H1 (cell line): ENCODE measurements around the gene RAPGEF1. TPM values are rescaled to one million over a fixed set of nuclear protein-coding genes. Genes with fewer than 3 reads are reported as not detected.
A peak's percentile ranks its signal among the peaks of the same experiment; 100 is the strongest.

Source experiments
- CTCF ChIA-PET: fragments of 300-600 bp; sonication (Branson Sonifier 250); formaldehyde crosslinking; loops from one replicate; lab custom pipeline; 2021; ENCODE audit not compliant: partially characterized antibody; lab: Charles Lee
- POLR2A ChIA-PET: fragments of 300-600 bp; sonication (Branson Sonifier 250); formaldehyde crosslinking; loops from one replicate; lab custom pipeline; 2021; ENCODE audit warnings: inconsistent platforms; ENCODE audit not compliant: partially characterized antibody; lab: Charles Lee
- DNase-seq, 2 experiments: peaks; one replicate each; pipeline versions ENCODE4 v3.0.0 to v3.0.0-alpha.2; 2010 to 2022; ENCODE audit warnings: low spot score in 2 of 2, low read depth in 1 of 2, mixed read lengths in 1 of 2
- FAIRE-seq: peaks from 2 replicates; lab custom pipeline; 2011; peaks lifted over from hg19 to GRCh38; lab: Jason Lieb, UNC
- H2AFZ ChIP-seq: 2 replicates; pipeline ENCODE4 v1.8.1; 2012; ENCODE audit warnings: low read length, inconsistent platforms
- H2AK5ac ChIP-seq: 2 replicates; pipeline ENCODE4 v1.6.1; 2013; ENCODE audit warnings: low read depth, low read length
- H2BK120ac ChIP-seq: replicated peaks from 2 replicates; pipeline ENCODE3; 2013; ENCODE audit warnings: low read depth, low read length, inconsistent platforms
- H2BK12ac ChIP-seq: 2 replicates; pipeline ENCODE4 v1.6.1; 2013; ENCODE audit warnings: low read depth, low read length
- H2BK15ac ChIP-seq: 2 replicates; pipeline ENCODE4 v1.6.1; 2013; ENCODE audit warnings: low read length
- H2BK20ac ChIP-seq: 2 replicates; pipeline ENCODE4 v1.6.1; 2013; ENCODE audit warnings: low read length
- H2BK5ac ChIP-seq: 2 replicates; pipeline ENCODE4 v1.6.1; 2013; ENCODE audit warnings: low read depth, low read length
- H3K14ac ChIP-seq: 2 replicates; pipeline ENCODE4 v1.6.1; 2013; ENCODE audit warnings: inconsistent platforms; ENCODE audit not compliant: insufficient read length
- H3K18ac ChIP-seq: 2 replicates; pipeline ENCODE4 v1.6.1; 2013; ENCODE audit warnings: low read length; ENCODE audit errors: extremely low read depth
- H3K23ac ChIP-seq: 2 replicates; pipeline ENCODE4 v1.6.1; 2013; ENCODE audit warnings: inconsistent platforms; ENCODE audit not compliant: insufficient read length
- H3K23me2 ChIP-seq: 2 replicates; pipeline ENCODE4 v1.6.1; 2013; ENCODE audit warnings: low read depth, low read length
- H3K27ac ChIP-seq: 2 replicates; pipeline ENCODE4 v1.6.1; 2011; ENCODE audit warnings: low read depth, low read length, inconsistent platforms
- H3K27me3 ChIP-seq, 4 experiments: replicated peaks in 1 of 4; 1 replicate in 1 of 4; 2 replicates in 3 of 4; pipeline versions ENCODE4 v1.6.1 to v1.8.1; 2011 to 2013; ENCODE audit warnings: low read length in 3 of 4, mild to moderate bottlenecking in 3 of 4, inconsistent platforms in 2 of 4, mixed read lengths in 2 of 4, moderate library complexity in 1 of 4; ENCODE audit not compliant: control insufficient read depth in 3 of 4, insufficient read depth in 3 of 4; ENCODE audit errors: extremely low read depth in 1 of 4
- H3K36me3 ChIP-seq, 4 experiments: 2 replicates each; pipeline versions ENCODE4 v1.6.1 to v1.8.1; 2011 to 2013; ENCODE audit warnings: mild to moderate bottlenecking in 4 of 4, low read length in 3 of 4, moderate library complexity in 2 of 4, control low read depth in 1 of 4, inconsistent platforms in 1 of 4; ENCODE audit not compliant: insufficient read depth in 4 of 4, control insufficient read depth in 2 of 4
- H3K4ac ChIP-seq: replicated peaks from 2 replicates; pipeline ENCODE3; 2013; ENCODE audit warnings: low read length, low read depth, mixed read lengths, inconsistent platforms; ENCODE audit not compliant: insufficient read length
- H3K4me1 ChIP-seq, 4 experiments: replicated peaks in 1 of 4; 1 replicate in 1 of 4; 2 replicates in 3 of 4; pipeline versions ENCODE4 v1.6.1 to v1.8.1; 2011 to 2013; ENCODE audit warnings: low read length in 3 of 4, inconsistent platforms in 2 of 4, mixed read lengths in 1 of 4; ENCODE audit not compliant: insufficient read depth in 4 of 4, control insufficient read depth in 3 of 4
- H3K4me2 ChIP-seq, 2 experiments: 2 replicates each; pipeline versions ENCODE4 v1.6.1 to v1.8.1; 2011 to 2013; ENCODE audit warnings: low read depth in 2 of 2, low read length in 2 of 2, control low read depth in 1 of 2, inconsistent platforms in 1 of 2, mild to moderate bottlenecking in 1 of 2; ENCODE audit not compliant: insufficient read depth in 1 of 2
- H3K4me3 ChIP-seq, 4 experiments: fragments of 200-600, 300-600 bp in 1 of 4; sonication (generic), shearing (Covaris generic), sonication (Bioruptor Twin) in 1 of 4; 2 replicates each; pipeline versions ENCODE4 v1.5.1 to v1.8.1; 2011 to 2016; ENCODE audit warnings: low read length in 4 of 4, low read depth in 3 of 4, control low read depth in 2 of 4, inconsistent platforms in 2 of 4, mild to moderate bottlenecking in 2 of 4, mixed read lengths in 1 of 4, moderate library complexity in 1 of 4; ENCODE audit not compliant: insufficient read depth in 2 of 4; ENCODE audit errors: extremely low read depth in 1 of 4
- H3K56ac ChIP-seq: replicated peaks from 2 replicates; pipeline ENCODE3; 2013; ENCODE audit warnings: low read depth, mild to moderate bottlenecking, mixed read lengths, low read length, inconsistent platforms; ENCODE audit not compliant: insufficient read length
- H3K79me1 ChIP-seq: 2 replicates; pipeline ENCODE4 v1.6.1; 2013; ENCODE audit warnings: low read depth, low read length, control low read depth
- H3K79me2 ChIP-seq, 2 experiments: 2 replicates each; pipeline versions ENCODE4 v1.6.1 to v1.8.1; 2012 to 2013; ENCODE audit warnings: low read length in 2 of 2, mild to moderate bottlenecking in 2 of 2, inconsistent platforms in 1 of 2; ENCODE audit not compliant: insufficient read depth in 2 of 2, control insufficient read depth in 1 of 2
- H3K9ac ChIP-seq, 4 experiments: replicated peaks in 1 of 4; 1 replicate in 1 of 4; 2 replicates in 3 of 4; pipeline versions ENCODE4 v1.6.1 to v1.8.1; 2011 to 2013; ENCODE audit warnings: low read depth in 3 of 4, low read length in 3 of 4, control low read depth in 2 of 4, mild to moderate bottlenecking in 2 of 4, moderate library complexity in 2 of 4, inconsistent platforms in 1 of 4; ENCODE audit errors: extremely low read depth in 1 of 4
- H3K9me3 ChIP-seq, 2 experiments: 2 replicates each; pipeline versions ENCODE4 v1.6.1 to v1.8.1; 2012 to 2013; ENCODE audit warnings: mild to moderate bottlenecking in 2 of 2, moderate library complexity in 2 of 2, control low read depth in 1 of 2, inconsistent platforms in 1 of 2, low read depth in 1 of 2, low read length in 1 of 2, mixed read lengths in 1 of 2; ENCODE audit not compliant: insufficient read depth in 2 of 2
- H4K20me1 ChIP-seq, 2 experiments: replicated peaks in 1 of 2; 2 replicates each; pipeline versions ENCODE3 to v1.8.1; 2011 to 2013; ENCODE audit warnings: inconsistent platforms in 2 of 2, low read length in 2 of 2, mild to moderate bottlenecking in 1 of 2; ENCODE audit not compliant: insufficient read depth in 2 of 2, control insufficient read depth in 1 of 2
- H4K5ac ChIP-seq: 2 replicates; pipeline ENCODE4 v1.6.1; 2013; ENCODE audit warnings: low read length, low read depth, mixed read lengths, inconsistent platforms; ENCODE audit not compliant: insufficient read length
- H4K8ac ChIP-seq: 2 replicates; pipeline ENCODE4 v1.8.0; 2013; ENCODE audit warnings: mild to moderate bottlenecking, moderate library complexity, low read length, inconsistent platforms; ENCODE audit not compliant: insufficient read depth; ENCODE audit errors: extremely low read depth
- H4K91ac ChIP-seq: replicated peaks from 2 replicates; pipeline ENCODE3; 2013; ENCODE audit warnings: low read length, mixed read lengths, inconsistent platforms; ENCODE audit not compliant: insufficient read length
- ATF2 ChIP-seq: IDR thresholded peaks from 2 replicates; pipeline ENCODE4 v1.6.1; 2012; ENCODE audit warnings: low read length, inconsistent platforms
- CBX5 ChIP-seq: fragments of 300-800, 300-1000 bp; sonication (generic); IDR thresholded peaks from 2 replicates; pipeline ENCODE4 v1.7.1; 2016; ENCODE audit warnings: antibody characterized with exemption, low read length, low read depth
- CTBP2 ChIP-seq: IDR thresholded peaks from 2 replicates; pipeline ENCODE4 v1.7.0; 2011; ENCODE audit warnings: borderline replicate concordance, mild to moderate bottlenecking, moderate library complexity, mixed read lengths, low read length; ENCODE audit not compliant: insufficient read depth, insufficient read length
- GTF2F1 ChIP-seq: IDR thresholded peaks from 2 replicates; pipeline ENCODE4 v1.6.1; 2012; ENCODE audit warnings: low read depth, low read length, improper control_type of control experiment, borderline replicate concordance
- RAD21 ChIP-seq, 2 experiments: IDR thresholded peaks in 1 of 2; conservative IDR thresholded peaks in 1 of 2; 2 replicates each; pipeline ENCODE4 v1.6.1; 2011; ENCODE audit warnings: low read depth in 2 of 2, low read length in 2 of 2, improper control_type of control experiment in 1 of 2, inconsistent platforms in 1 of 2, mild to moderate bottlenecking in 1 of 2, moderate library complexity in 1 of 2
- RBBP5 ChIP-seq: IDR thresholded peaks from 2 replicates; pipeline ENCODE4 v1.7.1; 2012; ENCODE audit warnings: low read depth, mild to moderate bottlenecking, inconsistent platforms, low read length, moderate library complexity, borderline replicate concordance
- RFX5 ChIP-seq: IDR thresholded peaks from 2 replicates; pipeline ENCODE4 v1.6.1; 2011; ENCODE audit warnings: low read depth, low read length, improper control_type of control experiment, borderline replicate concordance
- RXRA ChIP-seq: IDR thresholded peaks from 2 replicates; pipeline ENCODE4 v1.6.1; 2011; ENCODE audit warnings: low read depth, mild to moderate bottlenecking, low read length, moderate library complexity; ENCODE audit not compliant: insufficient read depth
- SIN3A ChIP-seq, 2 experiments: IDR thresholded peaks in 1 of 2; conservative IDR thresholded peaks in 1 of 2; 2 replicates each; pipeline ENCODE4 v1.6.1; 2011 to 2012; ENCODE audit warnings: low read length in 2 of 2, improper control_type of control experiment in 1 of 2, low read depth in 1 of 2, mild to moderate bottlenecking in 1 of 2
- SP2 ChIP-seq: IDR thresholded peaks from 2 replicates; pipeline ENCODE4 v1.6.1; 2012; ENCODE audit warnings: mild to moderate bottlenecking, low read length, inconsistent platforms
- ZNF274 ChIP-seq: IDR thresholded peaks from 2 replicates; pipeline ENCODE4 v1.7.0; 2012; ENCODE audit warnings: low read length, borderline replicate concordance; ENCODE audit errors: extremely low read depth
- WGBS, 2 experiments: shearing (Covaris generic) in 1 of 2; methylation state at CpG; one replicate each; pipeline versions ENCODE4 v1.1.6 to v1.1.7; 2013 to 2015; ENCODE audit warnings: low lambda C conversion rate in 2 of 2, mixed read lengths in 2 of 2, inconsistent platforms in 1 of 2, low coverage in 1 of 2, missing lambda C conversion rate in 1 of 2; ENCODE audit not compliant: insufficient replicate concordance in 2 of 2, insufficient coverage in 1 of 2, insufficient read length in 1 of 2; ENCODE audit errors: extremely low coverage in 1 of 2, missing lambda C conversion rate in 1 of 2; 5-methylcytosine and 5-hydroxymethylcytosine counted together
- polyA plus RNA-seq, 7 experiments: library from polyadenylated mRNA; depleted of rRNA in 3 of 7; stranded (reverse) in 5 of 7; unstranded in 2 of 7; fragments of >200 nt in 5 of 7; fragments of 200-250 nt in 2 of 7; gene quantifications; 1 replicate in 5 of 7; 2 replicates in 1 of 7; 4 replicates in 1 of 7; pipeline versions ENCODE4 v1.2.1 to v1.2.3, GENCODE V29; 2011 to 2013; ENCODE audit warnings: missing spikeins in 2 of 7, mixed read lengths in 2 of 7
- total RNA-seq: library from RNA; stranded (reverse); fragmentation: NEBNext Ultra II Directional; extraction: Animal tissue kit (Norgen Biotek cat#: 25700); gene quantifications from 2 replicates; pipeline ENCODE4 v1.2.1, GENCODE V29; 2021

RAPGEF1 gene
- total and polyA plus RNA-seq, 2 of the 8 experiments (the other 6 are each of a cell fraction or from before 2014, with no cell fraction given), result 29.7 to 78.9 TPM

DNA sequence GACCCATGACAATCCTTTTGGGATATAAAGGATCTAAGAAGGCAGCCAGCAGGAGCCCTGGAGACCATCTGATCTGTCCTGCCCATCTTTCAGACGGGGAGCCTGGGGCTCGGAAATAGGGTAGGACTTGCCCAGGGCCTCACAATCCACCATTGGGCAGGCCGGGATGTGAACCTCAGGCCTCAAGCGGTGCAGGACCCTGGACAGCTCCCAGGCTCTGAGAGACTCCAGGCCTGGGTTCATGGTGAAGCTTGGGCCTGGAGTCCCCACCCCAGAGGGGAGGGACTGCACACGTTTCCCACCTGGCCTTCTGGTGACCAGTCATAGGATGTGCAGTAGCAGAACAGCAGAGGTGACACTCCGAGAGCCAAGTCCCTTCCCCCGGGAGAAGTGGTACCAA, 36.6 kb upstream of the RAPGEF1 start:
- no peak overlapping the region for H4K5ac ChIP-seq
- ChIA-PET CTCF (no interaction called here), POLR2A (no interaction called here)
- FAIRE-seq (no peak), DNase-seq (peak in 1 of 2 experiments; percentile 91)
- H3K36me3 ChIP-seq, result no peaks in the 10 kb centered on the region
- H3K14ac ChIP-seq, result no peak overlapping the region
- H3K18ac ChIP-seq, result no peak overlapping the region
- no peak overlapping the region for H2BK12ac ChIP-seq
- H3K4me2 ChIP-seq, result no peak overlapping the region
- no peak overlapping the region for H3K23ac ChIP-seq
- H3K79me2 ChIP-seq, result no peaks in the 10 kb centered on the region
- H3K4me1 ChIP-seq, result no peaks in the 10 kb centered on the region; a peak in 1 of 7 replicates
- no peaks in the 10 kb centered on the region for H3K23me2 ChIP-seq
- H3K27ac ChIP-seq, result no peak overlapping the region
- no peak overlapping the region for H3K9ac ChIP-seq
- no peak overlapping the region for H3K56ac ChIP-seq
- no peak overlapping the region for H2AK5ac ChIP-seq
- H2BK120ac ChIP-seq, result no peak overlapping the region
- peaks cover 0 to 1% of the 10 kb centered on the region in 2 experiments for H4K20me1 ChIP-seq
- no peak overlapping the region for H2BK20ac ChIP-seq
- no peak overlapping the region for H2BK5ac ChIP-seq
- H3K79me1 ChIP-seq, result no peaks in the 10 kb centered on the region
- H2BK15ac ChIP-seq, result no peak overlapping the region
- 45% methylated on average over 7 of the region's 7 CpGs; no CpG with 5 or more reads in 1 of the 2 experiments for WGBS, 2 experiments
- H4K91ac ChIP-seq, result no peak overlapping the region
- H4K8ac ChIP-seq, result no peak overlapping the region
- no peaks in the 10 kb centered on the region for H3K9me3 ChIP-seq
- no peak overlapping the region for H2AFZ ChIP-seq
- H3K27me3 ChIP-seq, result no peaks in the 10 kb centered on the region; a peak in 1 of 7 replicates
- H3K4me3 ChIP-seq, result no peak overlapping the region
- H3K4ac ChIP-seq, result no peak overlapping the region
- TF ChIP-seq CTBP2, result no peak
- TF ChIP-seq RBBP5, result no peak
- no peak for TF ChIP-seq GTF2F1
- TF ChIP-seq ATF2, result no peak
- TF ChIP-seq ZNF274, result no peak
- TF ChIP-seq SIN3A (conservative IDR thresholded peaks at IDR 0.05 in 1 of 2, IDR thresholded peaks at IDR 0.05 in 1 of 2; ENCODE audit: low read depth in 1 of 2, low read length in 2 of 2), result peak; percentile 81 to 86; a peak in 3 of 4 replicates
- TF ChIP-seq RXRA, result no peak
- peak in 1 of 2 experiments; percentile 24; a peak in 1 of 4 replicates for TF ChIP-seq RAD21 (IDR thresholded peaks at IDR 0.05 in 1 of 2, conservative IDR thresholded peaks at IDR 0.05 in 1 of 2; ENCODE audit: low read depth in 2 of 2, low read length in 2 of 2)
- TF ChIP-seq CBX5, result no peak
- TF ChIP-seq RFX5, result no peak
- TF ChIP-seq SP2, result no peak
